Measurements from ENCODE around the gene DLG2. TPM values are rescaled to one million over a fixed set of nuclear protein-coding genes. Genes with fewer than 3 reads are reported as not detected.

Gene DLG2
- total and polyA plus RNA-seq, 2 of the 4 experiments (the other 2 are of a cell fraction), result 0.31 to 0.36 TPM

DNA sequence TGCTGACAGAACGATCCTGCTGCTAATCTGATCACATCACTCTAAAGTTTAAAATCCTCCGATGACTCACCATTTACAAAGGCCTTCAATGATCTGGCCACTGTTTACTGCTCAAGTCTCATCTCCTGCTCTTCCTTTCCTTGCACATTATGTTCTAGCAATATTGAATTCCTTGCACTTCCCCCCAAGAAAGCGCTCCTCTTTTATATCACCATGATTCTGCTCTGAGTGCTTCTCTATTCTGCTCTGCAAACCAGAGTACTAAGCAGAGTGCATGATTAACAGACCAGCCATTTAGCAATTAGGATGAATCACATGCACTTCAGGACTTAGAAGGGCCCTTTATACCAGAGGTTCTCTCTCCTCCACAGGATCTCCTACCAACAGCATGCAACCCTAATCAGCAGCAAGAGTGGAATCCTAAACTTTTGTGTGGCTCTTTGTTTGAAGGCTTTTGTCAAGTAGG is 1218.2 kb downstream of the DLG2 start:
- Histone ChIP-seq H4K8ac (ENCODE audit: low read depth in 2 of 2, low read length in 2 of 2) (no peak overlapping the region), H4K91ac (ENCODE audit: insufficient read depth, low read depth, low read length) (no peak overlapping the region), H3K14ac (replicated peaks; ENCODE audit: low read depth, low read length) (no peak overlapping the region), H2BK120ac (ENCODE audit: low read depth, low read length) (no peak overlapping the region), H3K9me1 (ENCODE audit: insufficient read depth, low read length) (no peaks in the 10 kb centered on the region), H3K4me2 (ENCODE audit: low read depth, low read length) (no peak overlapping the region), H3K9ac (ENCODE audit: low read depth, low read length) (no peak overlapping the region), H3K18ac (ENCODE audit: low read depth, low read length) (no peak overlapping the region), H4K20me1 (ENCODE audit: insufficient read depth, low read length) (no peaks in the 10 kb centered on the region), H2AK5ac (ENCODE audit: low read depth, low read length) (no peak overlapping the region), H2BK20ac (ENCODE audit: low read depth, low read length) (no peak overlapping the region), H3K79me1 (ENCODE audit: low read depth in 1 of 2, low read length in 2 of 2) (no peaks in the 10 kb centered on the region), H4K5ac (ENCODE audit: low read depth, low read length) (no peak overlapping the region), H2BK5ac (ENCODE audit: low read depth, low read length, poor library complexity, severe bottlenecking) (no peak overlapping the region), H3K4me1 (ENCODE audit: control insufficient read depth, insufficient read depth, low read length) (no peaks in the 10 kb centered on the region), H3K4me3 (ENCODE audit: insufficient read depth, low read depth, low read length) (no peak overlapping the region), H3K56ac (ENCODE audit: extremely low read depth, insufficient read depth, low read length) (no peak overlapping the region), H3K23ac (ENCODE audit: low read depth, low read length) (no peak overlapping the region), H2AFZ (replicated peaks; ENCODE audit: low read length, poor library complexity) (no peak overlapping the region), H3K36me3 (ENCODE audit: control insufficient read depth, insufficient read depth, low read length) (no peaks in the 10 kb centered on the region), H2BK15ac (ENCODE audit: low read depth, low read length) (no peak overlapping the region), H3K27ac (ENCODE audit: insufficient read depth, low read length) (no peak overlapping the region), H3K27me3 (ENCODE audit: control insufficient read depth, insufficient read depth, low read length) (no peaks in the 10 kb centered on the region), H2AK9ac (replicated peaks; ENCODE audit: low read depth, low read length, poor library complexity) (no peak overlapping the region), H3K4ac (ENCODE audit: low read depth, low read length) (no peak overlapping the region), H3K9me3 (ENCODE audit: control insufficient read depth, insufficient read depth, low read length) (no peaks in the 10 kb centered on the region)
- WGBS, 2 experiments (ENCODE audit: extremely low coverage in 2 of 2, insufficient read length in 1 of 2), result 54% methylated on average over 3 of the region's 3 CpGs; no CpG with 5 or more reads in 1 of the 2 experiments
- POLR2A ChIA-PET (ENCODE audit: unreplicated experiment), result no interaction called here
- TF ChIP-seq FOS (IDR thresholded peaks at IDR 0.05; ENCODE audit: low read depth, low read length), result no peak
- TF ChIP-seq CHD1 (IDR thresholded peaks at IDR 0.05; ENCODE audit: low read depth, low read length), result no peak
- no peak for TF ChIP-seq RAD21 (IDR thresholded peaks at IDR 0.05; ENCODE audit: low read length)
- TF ChIP-seq POLR2A (IDR thresholded peaks at IDR 0.05; ENCODE audit: low read depth, low read length), result no peak
- TF ChIP-seq CEBPB (IDR thresholded peaks at IDR 0.05; ENCODE audit: low read depth, low read length), result no peak
- no peak for TF ChIP-seq MAFK (IDR thresholded peaks at IDR 0.05; ENCODE audit: low read depth, low read length)
- TF ChIP-seq MXI1 (IDR thresholded peaks at IDR 0.05; ENCODE audit: borderline replicate concordance, low read depth, low read length), result no peak
- TF ChIP-seq, protein P1, sequence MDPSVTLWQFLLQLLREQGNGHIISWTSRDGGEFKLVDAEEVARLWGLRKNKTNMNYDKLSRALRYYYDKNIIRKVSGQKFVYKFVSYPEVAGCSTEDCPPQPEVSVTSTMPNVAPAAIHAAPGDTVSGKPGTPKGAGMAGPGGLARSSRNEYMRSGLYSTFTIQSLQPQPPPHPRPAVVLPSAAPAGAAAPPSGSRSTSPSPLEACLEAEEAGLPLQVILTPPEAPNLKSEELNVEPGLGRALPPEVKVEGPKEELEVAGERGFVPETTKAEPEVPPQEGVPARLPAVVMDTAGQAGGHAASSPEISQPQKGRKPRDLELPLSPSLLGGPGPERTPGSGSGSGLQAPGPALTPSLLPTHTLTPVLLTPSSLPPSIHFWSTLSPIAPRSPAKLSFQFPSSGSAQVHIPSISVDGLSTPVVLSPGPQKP (IDR thresholded peaks at IDR 0.05; ENCODE audit: borderline replicate concordance, low read depth, low read length), result no peak
- no peak for TF ChIP-seq BHLHE40 (IDR thresholded peaks at IDR 0.05; ENCODE audit: low read depth, low read length)
- TF ChIP-seq, protein P2, sequence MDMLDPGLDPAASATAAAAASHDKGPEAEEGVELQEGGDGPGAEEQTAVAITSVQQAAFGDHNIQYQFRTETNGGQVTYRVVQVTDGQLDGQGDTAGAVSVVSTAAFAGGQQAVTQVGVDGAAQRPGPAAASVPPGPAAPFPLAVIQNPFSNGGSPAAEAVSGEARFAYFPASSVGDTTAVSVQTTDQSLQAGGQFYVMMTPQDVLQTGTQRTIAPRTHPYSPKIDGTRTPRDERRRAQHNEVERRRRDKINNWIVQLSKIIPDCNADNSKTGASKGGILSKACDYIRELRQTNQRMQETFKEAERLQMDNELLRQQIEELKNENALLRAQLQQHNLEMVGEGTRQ (IDR thresholded peaks at IDR 0.05; ENCODE audit: low read depth, low read length), result no peak
- no peak for TF ChIP-seq MAZ (IDR thresholded peaks at IDR 0.05; ENCODE audit: borderline replicate concordance, low read depth, low read length)
- TF ChIP-seq RFX5 (IDR thresholded peaks at IDR 0.05; ENCODE audit: low read depth, low read length), result no peak
- TF ChIP-seq, protein P3, sequence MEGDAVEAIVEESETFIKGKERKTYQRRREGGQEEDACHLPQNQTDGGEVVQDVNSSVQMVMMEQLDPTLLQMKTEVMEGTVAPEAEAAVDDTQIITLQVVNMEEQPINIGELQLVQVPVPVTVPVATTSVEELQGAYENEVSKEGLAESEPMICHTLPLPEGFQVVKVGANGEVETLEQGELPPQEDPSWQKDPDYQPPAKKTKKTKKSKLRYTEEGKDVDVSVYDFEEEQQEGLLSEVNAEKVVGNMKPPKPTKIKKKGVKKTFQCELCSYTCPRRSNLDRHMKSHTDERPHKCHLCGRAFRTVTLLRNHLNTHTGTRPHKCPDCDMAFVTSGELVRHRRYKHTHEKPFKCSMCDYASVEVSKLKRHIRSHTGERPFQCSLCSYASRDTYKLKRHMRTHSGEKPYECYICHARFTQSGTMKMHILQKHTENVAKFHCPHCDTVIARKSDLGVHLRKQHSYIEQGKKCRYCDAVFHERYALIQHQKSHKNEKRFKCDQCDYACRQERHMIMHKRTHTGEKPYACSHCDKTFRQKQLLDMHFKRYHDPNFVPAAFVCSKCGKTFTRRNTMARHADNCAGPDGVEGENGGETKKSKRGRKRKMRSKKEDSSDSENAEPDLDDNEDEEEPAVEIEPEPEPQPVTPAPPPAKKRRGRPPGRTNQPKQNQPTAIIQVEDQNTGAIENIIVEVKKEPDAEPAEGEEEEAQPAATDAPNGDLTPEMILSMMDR (conservative IDR thresholded peaks at IDR 0.05; ENCODE audit: low read depth, low read length), result no peak
- no TSS peak for BruUV-seq (replicated peaks)
- in situ Hi-C loops (cut with MboI; ENCODE audit: low sequenced_read_pairs), result no loop called here
- dilution Hi-C loops (cut with HindIII; ENCODE audit: low sequenced_read_pairs, unreplicated experiment), result no loop called here
- no peak for DNase-seq
- no peak for ATAC-seq (ENCODE audit: low read depth)
- intact Hi-C loops (cut with micrococcal nuclease), result no loop called here
- CTCF ChIA-PET, result no interaction called here

All from IMR-90 (cell line).